Measurements from ENCODE around the gene HOXA7.

HOXA7 gene

DNA sequence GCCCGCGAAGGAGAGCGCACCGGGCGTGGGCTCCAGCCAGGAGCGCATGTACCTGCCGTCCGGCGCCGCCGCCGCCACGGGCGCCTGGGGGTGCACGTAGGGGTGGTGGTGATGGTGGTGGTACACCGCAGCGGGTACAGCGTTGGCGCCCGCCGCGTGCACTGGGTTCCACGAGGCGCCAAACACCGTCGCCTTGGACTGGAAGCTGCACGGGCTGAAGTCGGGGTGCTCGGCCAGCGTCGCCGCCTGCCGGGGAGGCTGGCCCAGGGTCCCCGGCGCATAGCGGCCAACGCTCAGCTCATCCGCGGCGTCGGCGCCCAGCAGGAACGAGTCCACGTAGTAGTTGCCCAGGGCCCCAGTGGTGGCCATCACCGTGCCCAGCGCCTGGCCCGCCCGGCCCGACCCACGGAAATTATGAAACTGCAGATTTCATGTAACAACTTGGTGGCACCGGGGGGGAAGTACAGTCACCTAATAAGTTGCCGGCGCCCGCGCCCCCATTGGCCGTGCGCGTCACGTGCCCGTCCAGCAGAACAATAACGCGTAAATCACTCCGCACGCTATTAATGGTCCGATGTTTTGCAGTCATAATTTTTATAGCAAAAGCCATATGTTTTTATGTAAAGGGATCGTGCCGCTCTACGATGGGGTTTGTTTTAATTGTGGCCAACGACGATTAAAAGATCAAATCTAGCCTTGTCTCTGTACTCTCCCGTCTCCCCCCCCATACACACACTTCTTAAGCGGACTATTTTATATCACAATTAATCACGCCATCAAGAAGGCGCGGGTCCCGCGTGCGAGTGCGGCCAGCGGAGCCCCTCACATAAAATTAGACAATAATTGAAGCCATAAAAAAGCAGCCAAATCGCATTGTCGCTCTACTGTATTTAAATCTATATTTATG lies 8.9 kb upstream of the HOXA7 start, which contains the start of gene HOXA9:
TSS of gene HOXA9 (minus strand) at position 449 of the 907 bp plus-strand sequence. CDS start at position 369, 80 bp downstream.
- Histone ChIP-seq H3K4me3 (no peak within 1 kb of the TSS), H3K27ac (no peak within 1 kb of the TSS), H3K9ac (ENCODE audit: insufficient read length) (no peak within 1 kb of the TSS), H3K36me3 (ENCODE audit: insufficient read depth, low read length) (no peaks in the 10 kb centered on the region), H3K9me3 (ENCODE audit: low read depth, low read length) (no peaks in the 10 kb centered on the region)
- no peak for DNase-seq (ENCODE audit: low read depth, low spot score)
- TF ChIP-seq POLR2AphosphoS5 (IDR thresholded peaks at IDR 0.05; ENCODE audit: borderline replicate concordance, low read depth, low read length) (no peak), FOXP2 (optimal IDR thresholded peaks at IDR 0.05; ENCODE audit: control extremely low read depth, extremely low read length, insufficient read depth) (no peak), EZH2 (IDR thresholded peaks at IDR 0.05) (no peak)

- no peak for TF ChIP-seq FOXP2 (optimal IDR thresholded peaks at IDR 0.05; ENCODE audit: control extremely low read depth, extremely low read length, insufficient read depth)
- TF ChIP-seq EZH2 (IDR thresholded peaks at IDR 0.05) = no peak
- no peak for TF ChIP-seq POLR2AphosphoS5 (IDR thresholded peaks at IDR 0.05; ENCODE audit: borderline replicate concordance, low read depth, low read length)
- H3K9me3 ChIP-seq (ENCODE audit: low read depth, low read length) = no peaks in the 10 kb centered on the region
- no peak overlapping the region for H3K27ac ChIP-seq
- no peak for DNase-seq (ENCODE audit: low read depth, low spot score)
- H3K9ac ChIP-seq (ENCODE audit: insufficient read length) = no peak overlapping the region
- no peak overlapping the region for H3K4me3 ChIP-seq
- H3K36me3 ChIP-seq (ENCODE audit: insufficient read depth, low read length) = no peaks in the 10 kb centered on the region
Observed at GRCh38 chr7:27164367-27165088, 8.1 kb upstream of the HOXA7 start.

DNA sequence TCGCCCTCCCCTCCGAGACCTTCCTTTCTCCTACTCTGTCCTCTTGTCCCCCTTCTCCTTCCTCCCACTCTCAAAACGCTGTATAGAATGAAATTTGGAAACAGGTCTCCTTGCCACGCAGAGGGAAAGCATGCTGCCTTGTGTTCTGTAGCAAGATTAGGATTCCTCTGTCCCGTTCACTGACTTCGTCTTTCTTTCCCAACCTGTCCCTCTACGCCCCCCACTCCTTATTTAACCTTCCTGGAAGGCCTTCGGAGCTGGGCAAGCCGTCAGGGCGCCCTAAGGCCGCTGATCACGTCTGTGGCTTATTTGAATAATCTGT lies 7.5 kb upstream of the HOXA7 start:
- Histone ChIP-seq H3K9ac (ENCODE audit: insufficient read length) (no peak overlapping the region), H3K36me3 (ENCODE audit: insufficient read depth, low read length) (no peaks in the 10 kb centered on the region), H3K27ac (no peak overlapping the region), H3K4me3 (no peak overlapping the region), H3K9me3 (ENCODE audit: low read depth, low read length) (no peaks in the 10 kb centered on the region)
- DNase-seq (ENCODE audit: low read depth, low spot score) = no peak
- TF ChIP-seq POLR2AphosphoS5 (IDR thresholded peaks at IDR 0.05; ENCODE audit: borderline replicate concordance, low read depth, low read length) (no peak), FOXP2 (optimal IDR thresholded peaks at IDR 0.05; ENCODE audit: control extremely low read depth, extremely low read length, insufficient read depth) (no peak), EZH2 (IDR thresholded peaks at IDR 0.05) (no peak)

GRCh38 chr7:27163288-27164044 lies 7.0 kb upstream of the HOXA7 start:
- H3K27ac ChIP-seq = no peak overlapping the region
- H3K9ac ChIP-seq (ENCODE audit: insufficient read length) = no peak overlapping the region
- DNase-seq (ENCODE audit: low read depth, low spot score) = no peak
- H3K4me3 ChIP-seq = no peak overlapping the region
- no peaks in the 10 kb centered on the region for H3K9me3 ChIP-seq (ENCODE audit: low read depth, low read length)
- TF ChIP-seq FOXP2 (optimal IDR thresholded peaks at IDR 0.05; ENCODE audit: control extremely low read depth, extremely low read length, insufficient read depth) (no peak), POLR2AphosphoS5 (IDR thresholded peaks at IDR 0.05; ENCODE audit: borderline replicate concordance, low read depth, low read length) (no peak), EZH2 (IDR thresholded peaks at IDR 0.05) (no peak)
- H3K36me3 ChIP-seq (ENCODE audit: insufficient read depth, low read length) = no peaks in the 10 kb centered on the region

- H3K9ac ChIP-seq (ENCODE audit: insufficient read length) = no peak overlapping the region
- H3K4me3 ChIP-seq = no peak overlapping the region
- no peak for DNase-seq (ENCODE audit: low read depth, low spot score)
- H3K36me3 ChIP-seq (ENCODE audit: insufficient read depth, low read length) = no peaks in the 10 kb centered on the region
- no peak for TF ChIP-seq FOXP2 (optimal IDR thresholded peaks at IDR 0.05; ENCODE audit: control extremely low read depth, extremely low read length, insufficient read depth)
- no peak for TF ChIP-seq EZH2 (IDR thresholded peaks at IDR 0.05)
- no peak for TF ChIP-seq POLR2AphosphoS5 (IDR thresholded peaks at IDR 0.05; ENCODE audit: borderline replicate concordance, low read depth, low read length)
- no peak overlapping the region for H3K27ac ChIP-seq
- H3K9me3 ChIP-seq (ENCODE audit: low read depth, low read length) = no peaks in the 10 kb centered on the region
Observed at GRCh38 chr7:27162561-27163287, 6.2 kb upstream of the HOXA7 start.

GRCh38 chr7:27161721-27162560 lies 5.5 kb upstream of the HOXA7 start:
- Histone ChIP-seq H3K27ac (no peak overlapping the region), H3K9me3 (ENCODE audit: low read depth, low read length) (no peaks in the 10 kb centered on the region), H3K9ac (ENCODE audit: insufficient read length) (no peak overlapping the region), H3K4me3 (no peak overlapping the region), H3K36me3 (ENCODE audit: insufficient read depth, low read length) (no peaks in the 10 kb centered on the region)
- TF ChIP-seq FOXP2 (optimal IDR thresholded peaks at IDR 0.05; ENCODE audit: control extremely low read depth, extremely low read length, insufficient read depth) (no peak), POLR2AphosphoS5 (IDR thresholded peaks at IDR 0.05; ENCODE audit: borderline replicate concordance, low read depth, low read length) (no peak), EZH2 (IDR thresholded peaks at IDR 0.05) (no peak)
- DNase-seq (ENCODE audit: low read depth, low spot score) = no peak

- Histone ChIP-seq H3K9me3 (ENCODE audit: low read depth, low read length) (no peaks in the 10 kb centered on the region), H3K4me3 (peak overlapping the region; percentile 80), H3K36me3 (ENCODE audit: insufficient read depth, low read length) (no peaks in the 10 kb centered on the region), H3K9ac (ENCODE audit: insufficient read length) (no peak overlapping the region), H3K27ac (no peak overlapping the region)
- TF ChIP-seq FOXP2 (optimal IDR thresholded peaks at IDR 0.05; ENCODE audit: control extremely low read depth, extremely low read length, insufficient read depth) (no peak), POLR2AphosphoS5 (IDR thresholded peaks at IDR 0.05; ENCODE audit: borderline replicate concordance, low read depth, low read length) (no peak), EZH2 (IDR thresholded peaks at IDR 0.05) (no peak)
- DNase-seq (ENCODE audit: low read depth, low spot score) = no peak
Observed at GRCh38 chr7:27161214-27161720, 4.8 kb upstream of the HOXA7 start.

All from SK-N-MC (cell line).